Measurements from ENCODE around the gene DDIAS.

The DDIAS gene

DNA sequence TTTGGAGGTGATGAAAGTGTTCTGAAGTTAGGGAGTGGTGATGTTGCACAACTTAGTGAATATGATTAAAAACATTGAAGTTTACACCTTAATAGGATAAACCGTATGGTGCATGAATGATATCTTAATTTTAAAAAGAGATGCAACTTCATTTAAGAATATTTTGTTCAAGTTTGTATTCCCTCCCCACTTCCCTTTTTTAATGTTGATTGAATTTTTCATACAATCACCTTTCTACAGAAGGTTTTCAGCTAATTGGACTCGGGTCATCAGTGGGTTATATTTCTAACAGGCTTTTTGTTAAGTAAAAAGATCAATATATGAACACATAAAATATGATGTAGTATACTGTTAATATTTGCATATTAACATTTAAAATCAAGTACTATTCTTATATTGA, 72.6 kb downstream of the DDIAS start:
- DNase-seq, result no peak

DNA sequence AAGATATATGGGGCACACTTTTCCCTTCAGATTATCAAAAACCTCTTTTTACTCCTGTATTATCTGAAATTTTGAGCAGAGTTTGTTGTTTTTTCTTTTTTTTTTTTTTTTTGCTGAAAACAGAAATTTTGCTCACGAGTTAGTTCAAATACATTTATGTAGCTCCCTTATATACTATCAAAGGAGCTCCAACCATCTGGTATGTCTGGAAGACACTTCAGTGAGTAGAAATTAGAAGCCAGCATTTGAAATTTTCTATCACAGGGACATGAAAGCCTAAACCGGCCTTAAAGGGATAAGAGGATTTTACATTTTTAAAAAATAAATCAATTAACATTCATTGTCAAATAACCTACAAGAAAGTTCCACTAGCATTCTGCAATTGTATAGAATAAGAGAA, 73.3 kb downstream of the DDIAS start:
- no peak for DNase-seq

DNA sequence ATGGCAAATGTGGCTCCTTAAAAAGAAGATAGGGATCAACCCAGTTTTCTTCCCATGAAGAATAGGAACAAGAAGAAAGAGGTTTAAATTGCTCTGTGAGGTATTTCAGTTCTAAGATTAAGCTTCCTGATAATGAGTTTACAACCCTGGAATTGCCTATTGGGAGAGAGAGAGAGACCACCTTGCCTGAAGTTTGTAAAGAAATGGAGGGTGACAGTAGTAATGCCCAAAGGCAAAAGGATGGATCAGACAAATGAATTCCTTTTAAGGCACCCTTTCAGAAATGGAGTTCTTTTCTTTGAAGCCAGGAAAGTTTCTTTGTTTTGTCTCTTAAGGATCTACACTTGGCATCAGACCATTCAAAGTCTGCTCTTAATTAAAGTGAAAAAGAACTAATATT, 74.3 kb downstream of the DDIAS start:
- no peak for DNase-seq

DNA sequence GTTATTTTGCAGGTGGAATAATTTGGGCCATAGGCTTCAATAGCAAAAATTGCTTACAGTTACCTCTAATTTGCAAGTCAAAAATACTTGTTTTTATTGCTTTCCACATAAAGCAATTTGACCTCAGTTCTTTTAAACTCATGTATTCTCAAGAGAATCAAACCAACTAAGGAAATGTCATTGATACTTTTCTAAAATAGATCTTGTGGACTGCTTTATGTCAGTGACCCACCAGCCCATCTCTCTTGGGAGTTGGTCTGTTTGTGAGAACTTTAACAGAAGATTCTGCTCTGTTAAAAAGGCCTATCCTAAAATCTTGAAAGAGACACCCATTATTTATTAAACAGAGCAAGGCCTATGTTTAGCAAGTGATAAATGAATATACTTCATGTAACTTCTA, 75.2 kb downstream of the DDIAS start:
- no peak for DNase-seq

DNA sequence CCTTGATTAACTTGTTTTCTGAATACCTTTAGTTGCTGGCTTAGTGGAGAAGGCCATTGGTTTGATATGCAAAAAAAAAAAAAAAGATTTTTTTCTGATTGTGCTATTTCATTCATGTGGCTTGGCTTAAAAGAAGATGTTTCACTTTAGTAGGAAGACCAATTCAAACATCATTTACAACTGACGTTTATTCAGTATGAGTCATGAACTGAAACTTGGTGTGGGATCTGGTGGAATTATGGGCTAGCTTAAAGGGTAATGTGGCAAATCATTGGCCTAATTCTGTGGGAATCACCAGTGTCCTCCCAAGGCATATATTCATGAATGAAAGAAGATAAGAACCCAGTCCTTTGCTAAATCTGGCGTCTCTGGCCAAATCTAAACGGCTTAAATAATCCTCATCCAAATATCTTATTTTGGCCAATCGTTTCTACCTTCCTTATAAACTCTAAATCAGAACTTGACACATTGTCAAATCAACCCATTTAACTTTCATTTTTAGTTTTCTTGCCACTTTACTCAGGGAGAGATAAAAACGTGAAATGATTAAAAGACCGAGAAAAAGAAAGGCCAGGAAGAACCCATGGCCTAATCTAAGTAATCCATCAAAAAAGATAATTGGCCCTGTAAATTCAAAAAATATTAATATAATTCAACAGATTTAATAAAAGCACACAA, 77.0 kb downstream of the DDIAS start:
- no peak for DNase-seq

DNA sequence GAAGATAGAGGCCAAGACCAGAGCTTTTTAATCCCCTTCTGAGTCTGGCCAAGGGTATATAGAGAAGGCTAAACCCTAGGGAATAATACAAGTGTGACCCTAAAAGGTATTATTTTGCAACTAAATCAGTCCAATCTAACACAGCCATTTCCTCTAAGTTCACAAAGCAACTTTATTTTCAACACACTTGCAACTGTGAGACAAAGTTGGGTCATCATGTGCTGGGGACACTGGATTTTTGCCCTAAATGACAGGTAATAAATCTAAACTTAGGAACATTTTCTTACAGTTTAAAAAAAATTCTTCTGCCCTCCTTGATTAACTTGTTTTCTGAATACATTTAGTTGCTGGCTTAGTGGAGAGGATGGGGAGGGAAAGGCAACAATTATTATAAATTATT, 78.3 kb downstream of the DDIAS start:
- no peak for DNase-seq

DNA sequence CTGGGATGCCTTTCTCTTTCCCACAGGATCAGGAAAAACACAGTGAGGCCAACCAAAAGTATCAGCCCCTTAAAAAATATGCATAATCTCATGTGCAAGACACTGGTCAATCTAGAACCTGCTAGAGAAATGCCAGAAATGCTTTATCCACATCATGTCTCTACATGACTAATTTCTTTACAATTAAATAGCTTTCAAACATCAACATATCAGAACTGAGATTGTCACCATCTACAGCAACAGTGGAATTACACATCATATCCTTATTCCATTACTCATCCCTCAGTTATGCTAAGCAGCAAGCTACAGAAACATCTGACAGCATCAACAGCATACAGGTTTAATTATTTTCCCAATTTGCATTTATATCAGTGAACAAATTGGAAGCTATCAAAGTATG, 78.8 kb downstream of the DDIAS start:
- no peak for DNase-seq

DNA sequence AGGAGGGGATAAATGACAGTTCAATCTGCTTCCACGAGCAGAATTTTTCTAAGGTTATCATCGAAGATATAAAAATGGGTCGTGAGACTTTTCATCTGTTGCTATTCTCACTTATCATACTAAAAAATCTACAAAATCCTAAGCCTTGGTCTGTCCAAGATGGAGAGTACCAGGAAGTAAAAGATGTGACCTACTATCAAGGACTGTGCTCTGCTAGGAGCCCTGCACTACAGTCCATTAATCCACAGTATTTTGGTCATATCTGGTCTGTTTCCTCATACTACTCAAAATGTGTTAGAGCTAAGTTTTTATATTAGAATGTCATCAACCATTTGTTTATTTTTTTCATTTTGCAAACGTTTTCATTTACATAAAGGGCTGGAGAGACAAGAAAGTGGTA, 79.4 kb downstream of the DDIAS start:
- no peak for DNase-seq

DNA sequence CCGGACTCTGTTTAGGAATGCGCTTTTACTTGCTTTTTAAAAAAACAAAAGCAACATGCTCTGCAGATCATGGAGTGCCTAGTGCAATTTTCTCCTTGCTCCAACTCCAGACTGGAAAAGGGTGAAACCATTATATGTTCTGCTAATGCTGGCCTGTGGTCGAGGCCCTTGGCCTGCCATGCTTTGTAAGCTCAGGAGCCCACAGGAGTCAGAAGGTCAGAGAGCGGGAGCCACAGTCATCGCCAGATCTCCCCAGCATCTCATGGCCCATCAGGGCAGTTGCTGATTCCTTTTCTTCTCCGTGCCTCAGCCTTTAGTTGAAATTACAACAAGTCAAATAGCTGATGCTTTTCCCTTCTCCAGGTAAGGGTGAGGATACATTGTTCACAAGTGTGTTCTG, 80.3 kb downstream of the DDIAS start:
- no peak for DNase-seq
